ENCODE measurements around the gene SPHK1.
"Not testable (repeated sequence)": the region's sequence is repeated elsewhere in the genome, so short reads cannot be mapped to it uniquely, and the experiment has no call there.

SPHK1 gene

DNA sequence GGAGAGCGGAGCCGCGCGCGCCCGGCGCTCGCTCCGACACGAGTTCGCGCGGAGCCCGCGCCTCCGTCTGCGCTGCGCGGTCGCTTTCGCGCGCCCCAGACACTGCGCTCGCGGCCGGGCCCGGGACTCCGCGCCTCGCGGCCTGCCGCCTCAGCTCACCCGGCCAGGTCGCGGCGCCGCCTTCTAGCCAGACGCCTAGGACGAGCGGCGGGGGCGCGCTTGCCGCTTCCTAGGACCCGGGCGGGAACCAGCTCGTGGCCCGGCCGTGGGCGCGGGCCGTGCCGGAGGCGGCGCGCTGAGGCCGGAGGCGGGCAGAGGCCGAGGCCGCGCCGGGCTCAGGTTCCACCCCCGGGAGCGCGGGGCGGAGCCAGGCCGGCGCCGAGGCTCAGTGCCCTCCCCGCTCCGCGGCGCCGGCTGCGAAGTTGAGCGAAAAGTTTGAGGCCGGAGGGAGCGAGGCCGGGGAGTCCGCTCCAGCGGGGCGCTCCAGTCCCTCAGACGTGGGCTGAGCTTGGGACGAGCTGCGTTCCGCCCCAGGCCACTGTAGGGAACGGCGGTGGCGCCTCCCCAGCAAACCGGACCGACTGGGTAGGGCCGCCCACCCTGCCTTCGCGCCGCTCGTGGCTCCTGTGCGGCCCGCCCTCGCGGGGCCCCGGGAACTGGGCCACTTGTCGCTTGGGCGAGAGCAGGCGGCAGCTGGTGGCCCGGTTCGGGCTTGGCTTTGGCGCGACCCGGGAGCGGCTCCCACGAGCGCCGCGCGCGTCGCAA is at the start of gene SPHK1:
TSS of gene SPHK1 (plus strand) at position 388 of the 765 bp plus-strand sequence. CDS start 1,036 bp downstream, outside the sequence.
- peak in 2 of 3 donors; percentile 23 to 57 for DNase-seq (ENCODE audit: low read depth in 3 of 3, low spot score in 1 of 3)

- no peak for DNase-seq (ENCODE audit: low read depth in 3 of 3, low spot score in 1 of 3)
Observed at GRCh38 chr17:76335716-76336381, 48.6 kb upstream of the SPHK1 start.

GRCh38 chr17:76336756-76337412 is 47.5 kb upstream of the SPHK1 start:
- DNase-seq (ENCODE audit: low read depth in 3 of 3, low spot score in 1 of 3), result no peak

DNA sequence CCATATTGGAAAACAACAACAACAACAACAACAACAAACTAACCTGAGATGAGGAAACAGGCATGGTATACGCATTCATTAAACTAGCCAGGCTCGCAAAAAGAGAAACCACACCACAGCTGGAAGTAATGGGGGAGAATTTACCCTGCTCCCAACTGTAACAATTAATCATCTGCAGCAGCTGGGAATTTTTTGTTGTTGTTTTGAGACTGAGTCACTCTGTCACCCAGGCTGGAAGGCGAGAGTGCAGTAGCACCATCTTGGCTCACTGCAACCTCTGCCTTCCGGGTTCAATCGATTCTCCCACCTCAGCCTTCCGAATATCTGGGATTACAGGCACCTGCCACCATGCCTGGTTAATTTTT is 47.0 kb upstream of the SPHK1 start:
- no peak for DNase-seq (ENCODE audit: low read depth in 3 of 3, low spot score in 1 of 3)

GRCh38 chr17:76341301-76341700 is 43.1 kb upstream of the SPHK1 start:
- no peak for DNase-seq (ENCODE audit: low read depth in 3 of 3, low spot score in 1 of 3)

DNA sequence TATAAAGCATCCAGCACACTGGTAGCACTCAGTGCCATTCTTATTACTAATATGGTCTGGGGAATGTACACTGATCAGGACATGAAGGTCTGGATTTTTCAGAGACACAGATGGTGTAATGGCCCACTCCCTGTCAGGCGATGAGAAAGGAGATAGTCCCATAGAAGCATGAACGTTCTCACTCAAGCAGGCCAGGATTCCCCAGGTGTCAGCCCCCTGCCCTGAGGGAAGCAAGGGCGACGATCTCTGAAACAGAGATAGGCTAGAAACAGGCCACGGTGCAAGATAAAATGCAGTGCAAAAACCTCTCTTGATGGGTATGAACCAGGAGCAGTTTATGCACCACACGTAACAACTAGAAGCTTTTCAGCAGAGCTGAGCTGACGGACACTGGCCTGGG is 41.3 kb upstream of the SPHK1 start:
- DNase-seq (ENCODE audit: low read depth in 3 of 3, low spot score in 1 of 3), result no peak

DNA sequence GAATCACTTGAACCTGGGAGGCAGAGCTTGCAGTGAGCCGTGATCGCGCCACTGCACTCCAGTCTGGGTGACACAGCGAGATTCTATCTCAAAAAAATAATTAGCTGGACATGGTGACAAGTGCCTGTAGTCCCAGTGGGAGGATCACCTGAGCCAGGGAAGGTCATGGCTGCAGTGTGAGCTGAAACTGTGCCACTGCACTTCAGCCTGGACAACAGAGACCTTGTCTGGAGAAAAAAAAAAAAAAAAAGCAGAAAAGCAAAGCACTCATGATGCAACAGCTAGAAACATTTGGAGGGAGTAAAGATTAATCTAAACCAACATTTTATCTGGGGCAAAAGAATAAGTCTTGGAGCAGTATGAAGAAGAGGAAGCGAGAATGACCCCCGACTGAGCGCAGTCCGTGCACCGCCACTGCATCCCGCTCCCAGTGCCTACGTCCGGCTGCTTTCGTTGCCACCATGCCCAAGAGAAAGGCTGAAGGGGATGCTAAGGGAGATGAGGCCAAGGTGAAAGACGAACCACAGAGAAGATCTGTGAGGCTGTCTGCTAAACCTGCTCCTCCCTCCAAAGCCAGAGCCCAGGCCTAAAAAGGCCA is 38.9 kb upstream of the SPHK1 start:
- DNase-seq (ENCODE audit: low read depth in 3 of 3, low spot score in 1 of 3), result no peak

DNA sequence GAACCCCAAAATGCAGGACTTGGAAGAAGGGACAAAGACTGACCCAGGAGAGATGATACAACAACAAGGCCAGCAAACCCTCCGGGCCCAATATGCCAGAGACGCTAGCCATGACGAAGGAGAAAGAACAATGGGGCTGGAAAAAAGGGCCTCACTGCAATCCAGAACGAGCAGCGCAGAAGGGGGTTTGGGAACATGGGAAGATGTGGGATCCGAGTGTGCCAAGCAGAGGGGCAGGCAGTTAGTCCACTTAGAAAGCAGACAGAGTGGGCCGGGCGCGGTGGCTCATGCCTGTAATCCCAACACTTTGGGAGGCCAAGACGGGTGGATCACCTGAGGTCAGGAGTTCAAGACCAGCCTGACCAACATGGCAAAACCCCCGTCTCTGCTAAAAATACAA is 37.5 kb upstream of the SPHK1 start:
- not testable (repeated sequence) for DNase-seq (ENCODE audit: low read depth in 3 of 3, low spot score in 1 of 3)

DNA sequence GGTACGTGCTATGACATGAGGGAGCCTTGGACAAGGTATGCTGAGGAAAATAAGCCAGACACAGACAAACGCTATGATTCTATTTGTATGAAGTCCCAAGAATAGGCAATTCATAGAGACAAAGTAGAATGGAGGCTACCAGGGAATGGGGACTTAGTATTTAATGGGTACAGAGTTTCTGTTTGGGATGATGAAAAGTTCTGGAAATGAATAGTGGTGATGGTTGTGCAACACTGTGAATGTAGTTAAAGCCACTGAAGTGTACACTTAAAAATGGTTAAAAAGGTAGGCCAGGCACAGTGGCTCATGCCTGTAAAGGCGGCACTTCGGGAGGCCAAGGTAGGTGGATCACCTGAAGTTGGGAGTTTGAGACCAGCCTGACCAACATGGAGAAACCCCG is 33.9 kb upstream of the SPHK1 start:
- DNase-seq (ENCODE audit: low read depth in 3 of 3, low spot score in 1 of 3), result no peak

GRCh38 chr17:76351526-76352071 is 32.8 kb upstream of the SPHK1 start:
- DNase-seq (ENCODE audit: low read depth in 3 of 3, low spot score in 1 of 3), result no peak

GRCh38 chr17:76353004-76353598 is 31.3 kb upstream of the SPHK1 start:
- peak in 1 of 3 donors; percentile 4 for DNase-seq (ENCODE audit: low read depth in 3 of 3, low spot score in 1 of 3)

- peak; percentile 38 to 65 (median 55) for DNase-seq (ENCODE audit: low read depth in 3 of 3, low spot score in 1 of 3)
Observed at GRCh38 chr17:76353599-76354316, 30.7 kb upstream of the SPHK1 start, which contains the start of gene PRPSAP1. TSS of gene PRPSAP1 (minus strand) at chr17:76353916. CDS start at chr17:76353703, 213 bp downstream.

DNA sequence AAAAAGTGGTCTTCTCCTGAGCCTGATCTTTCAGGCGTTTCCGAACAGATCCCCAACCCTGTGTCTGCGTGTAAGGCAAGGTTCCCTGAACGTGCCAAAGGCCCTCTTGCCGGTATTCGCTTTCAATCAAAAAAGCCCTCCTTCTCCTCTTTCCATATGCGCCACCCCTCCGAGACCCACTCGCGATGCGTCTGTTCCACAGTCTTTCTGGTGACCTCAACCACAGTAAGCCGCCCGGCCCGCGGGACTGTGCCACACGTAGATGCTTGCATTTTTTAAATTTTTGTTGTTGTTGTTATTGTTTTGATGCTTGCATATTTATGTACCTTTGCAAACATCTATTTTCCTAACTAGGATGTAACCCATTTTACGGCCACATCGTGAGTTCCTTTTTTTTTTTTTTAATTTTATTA is 30.1 kb upstream of the SPHK1 start:
- DNase-seq (ENCODE audit: low read depth in 3 of 3, low spot score in 1 of 3), result no peak

- no peak for DNase-seq (ENCODE audit: low read depth in 3 of 3, low spot score in 1 of 3)
Observed at GRCh38 chr17:76354747-76355310, 29.6 kb upstream of the SPHK1 start.

- no peak for DNase-seq (ENCODE audit: low read depth in 3 of 3, low spot score in 1 of 3)
Observed at GRCh38 chr17:76356803-76357456, 27.5 kb upstream of the SPHK1 start.

DNA sequence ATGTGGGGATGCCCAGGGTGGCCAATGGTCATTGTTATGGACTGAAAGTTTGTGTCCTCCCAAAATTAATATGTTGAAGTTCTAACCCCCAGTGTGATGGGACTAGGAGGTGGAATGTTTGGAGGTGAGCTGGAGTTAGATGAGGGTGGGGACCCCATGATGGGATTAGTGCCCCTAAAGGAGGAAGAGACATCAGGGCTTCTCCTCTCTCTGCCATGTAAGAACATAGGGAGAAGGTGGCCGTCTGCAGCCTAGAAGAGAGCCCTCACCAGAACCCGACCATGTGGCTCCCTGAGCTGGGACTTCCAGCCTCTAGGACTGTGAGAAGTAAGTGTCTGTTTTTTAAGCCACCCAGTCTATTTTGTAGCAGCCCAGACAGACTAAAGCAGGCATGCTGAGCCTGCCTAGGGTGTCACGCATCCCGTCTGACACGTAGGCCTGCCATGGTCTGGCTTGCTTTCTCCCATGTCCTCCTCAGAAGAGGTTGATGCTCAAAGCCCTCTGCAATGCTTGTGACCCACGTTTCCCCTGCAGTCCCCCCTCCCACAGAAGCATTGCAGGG is 26.7 kb upstream of the SPHK1 start:
- no peak for DNase-seq (ENCODE audit: low read depth in 3 of 3, low spot score in 1 of 3)

- DNase-seq (ENCODE audit: low read depth in 3 of 3, low spot score in 1 of 3), result no peak
Observed at GRCh38 chr17:76359375-76359774, 25.0 kb upstream of the SPHK1 start.

DNA sequence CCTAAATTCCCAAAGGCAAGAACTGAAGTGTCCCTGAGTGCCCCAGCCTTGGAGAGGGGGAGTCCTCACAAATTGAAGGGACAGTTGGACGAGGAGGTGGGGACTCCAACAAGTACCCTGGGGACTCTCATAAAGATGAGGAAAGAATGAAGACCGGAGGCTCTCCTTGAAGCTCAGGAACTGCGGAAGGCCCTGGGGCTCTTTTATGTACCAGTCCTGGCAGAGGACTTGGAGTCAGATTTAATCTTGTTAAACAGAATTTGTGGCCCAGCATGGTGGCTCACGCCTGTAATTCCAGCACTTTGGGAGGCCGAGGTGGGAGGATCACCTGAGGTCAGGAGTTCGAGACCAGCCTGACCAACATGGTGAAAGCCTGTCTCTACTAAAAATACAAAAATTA is 24.6 kb upstream of the SPHK1 start:
- DNase-seq (ENCODE audit: low read depth in 3 of 3, low spot score in 1 of 3), result not testable (repeated sequence)

DNA sequence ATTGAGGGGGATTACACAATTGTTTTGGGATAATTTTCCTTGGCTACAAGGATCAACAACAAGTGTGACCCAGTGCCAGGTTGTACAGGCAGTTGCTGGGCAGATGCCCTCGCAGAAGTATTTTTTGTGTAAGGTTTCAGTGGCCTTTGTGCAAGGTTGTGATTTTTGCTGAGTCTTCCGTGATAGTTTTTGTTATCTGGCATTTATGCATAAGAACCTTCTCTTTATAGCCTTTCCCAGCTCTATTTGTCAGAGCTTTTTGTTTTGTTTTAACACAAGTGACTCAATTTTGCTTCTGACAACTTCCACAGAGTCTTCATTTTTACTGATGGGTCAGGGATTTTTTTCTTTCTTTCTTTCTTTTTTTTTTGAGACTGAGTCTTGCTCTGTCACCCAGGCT is 23.9 kb upstream of the SPHK1 start:
- DNase-seq (ENCODE audit: low read depth in 3 of 3, low spot score in 1 of 3), result no peak

Measured in stimulated activated CD4-positive, alpha-beta T cell treated with anti-CD3 and anti-CD28 coated beads, TNF-alpha, amount 100 ng/mL, for 1 hour (primary cell).